ENCODE results near the gene ATP5F1D.

ATP5F1D gene

DNA sequence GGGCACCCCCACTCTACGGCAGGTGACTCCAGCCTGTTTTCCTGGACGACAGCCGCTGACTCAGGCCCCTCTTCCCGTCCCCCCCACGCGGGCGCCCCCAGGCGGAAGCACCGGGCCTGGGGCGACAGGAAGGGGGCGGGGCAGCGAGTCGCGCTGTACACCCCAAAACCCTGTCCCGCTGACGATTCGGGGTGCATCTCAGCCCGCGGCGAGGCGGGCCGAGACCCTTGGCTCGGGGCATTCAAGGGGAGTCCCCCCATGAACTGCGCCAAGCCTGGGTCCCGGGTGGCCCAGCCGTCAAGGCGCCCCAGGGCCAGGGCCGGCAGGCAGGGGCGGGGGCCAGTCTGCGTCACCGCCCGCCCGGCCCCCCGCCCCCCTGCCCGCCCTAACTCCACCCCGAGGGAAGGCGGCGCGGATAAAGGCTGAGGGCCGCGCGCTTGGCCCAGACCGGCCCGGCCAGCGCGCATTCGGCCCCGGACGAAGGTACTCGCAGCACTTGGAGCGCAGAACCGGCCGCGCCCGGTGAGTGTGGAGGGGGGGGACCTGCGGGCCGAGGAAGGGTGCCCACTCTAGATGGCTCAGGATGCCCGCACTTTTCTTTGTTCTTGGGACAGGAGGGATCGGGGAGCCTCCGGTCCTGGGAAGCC, 6.7 kb downstream of the ATP5F1D start, which contains the start of gene MIDN:
Gene MIDN (plus strand): TSS at position 445 of the 647 bp plus-strand sequence. CDS start 1,714 bp downstream, outside the sequence.
- peak; percentile 94 to 96 (median 95) for DNase-seq

GRCh38 chr19:1248786-1249297, 7.3 kb downstream of the ATP5F1D start:
- peak; percentile 88 to 95 (median 92) for DNase-seq

- DNase-seq, result peak; percentile 97 to 100 (median 98)
Observed at GRCh38 chr19:1249298-1249989, 7.9 kb downstream of the ATP5F1D start.

DNA sequence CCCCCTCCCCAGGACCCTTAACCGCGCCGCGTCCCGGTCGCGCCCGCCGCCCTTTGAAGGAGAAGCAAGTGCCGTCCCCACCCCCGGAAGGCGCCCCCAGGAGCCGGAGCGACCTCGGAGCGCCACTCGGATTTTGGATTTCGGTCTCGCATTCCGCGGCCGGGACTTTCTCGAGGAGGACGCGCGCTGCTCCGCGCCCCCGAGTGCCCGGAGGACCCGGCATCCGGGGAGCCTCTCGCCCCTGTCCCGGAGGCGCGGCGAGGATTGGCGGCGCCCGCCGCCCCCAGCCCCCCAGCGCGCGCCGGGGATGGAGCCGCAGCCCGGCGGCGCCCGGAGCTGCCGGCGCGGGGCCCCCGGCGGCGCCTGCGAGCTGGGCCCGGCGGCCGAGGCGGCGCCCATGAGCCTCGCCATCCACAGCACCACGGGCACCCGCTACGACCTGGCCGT, 8.5 kb downstream of the ATP5F1D start:
- DNase-seq, result no peak

DNA sequence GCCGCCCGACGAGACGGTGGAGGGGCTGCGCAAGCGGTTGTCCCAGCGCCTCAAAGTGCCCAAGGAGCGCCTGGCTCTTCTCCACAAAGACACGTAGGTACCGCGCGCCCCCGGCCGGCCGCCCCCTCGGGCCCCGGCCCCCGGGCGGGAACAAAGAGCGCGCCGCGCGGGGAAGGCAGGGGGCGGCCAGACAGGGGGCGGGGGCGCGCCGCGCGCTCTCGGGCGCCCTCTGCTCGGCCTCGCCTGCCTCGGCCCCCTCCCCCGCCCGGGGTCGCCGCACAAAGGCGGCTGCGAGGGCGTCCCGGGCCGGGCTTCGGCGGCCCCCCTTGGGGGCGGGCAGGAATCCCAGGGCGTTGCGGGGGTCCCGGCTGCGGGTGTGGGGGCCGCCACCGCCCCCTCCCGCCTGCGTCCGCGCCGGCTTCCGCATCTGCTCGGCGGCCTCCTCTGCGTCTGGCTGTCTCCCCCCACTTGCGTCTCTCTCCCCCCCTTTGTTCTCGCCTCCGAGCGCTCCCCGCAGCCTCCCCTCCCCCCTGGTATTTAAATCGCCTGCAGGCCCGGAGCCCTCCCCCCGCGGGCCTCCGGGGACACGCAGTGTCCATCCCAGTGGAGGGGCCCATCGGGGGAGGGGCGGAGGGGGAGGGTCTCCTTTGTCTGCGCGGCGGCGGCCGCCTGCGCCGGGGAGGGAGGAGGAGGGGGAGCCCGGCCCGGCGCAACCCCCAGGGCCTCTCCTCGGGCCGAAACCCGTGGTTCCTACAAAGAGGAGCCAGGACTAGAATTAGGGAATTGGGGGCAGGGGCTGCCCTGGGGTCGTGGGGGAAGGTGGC, 9.1 kb downstream of the ATP5F1D start:
- peak in 3 of 4 experiments; percentile 56 to 74 (median 72) for DNase-seq

DNA sequence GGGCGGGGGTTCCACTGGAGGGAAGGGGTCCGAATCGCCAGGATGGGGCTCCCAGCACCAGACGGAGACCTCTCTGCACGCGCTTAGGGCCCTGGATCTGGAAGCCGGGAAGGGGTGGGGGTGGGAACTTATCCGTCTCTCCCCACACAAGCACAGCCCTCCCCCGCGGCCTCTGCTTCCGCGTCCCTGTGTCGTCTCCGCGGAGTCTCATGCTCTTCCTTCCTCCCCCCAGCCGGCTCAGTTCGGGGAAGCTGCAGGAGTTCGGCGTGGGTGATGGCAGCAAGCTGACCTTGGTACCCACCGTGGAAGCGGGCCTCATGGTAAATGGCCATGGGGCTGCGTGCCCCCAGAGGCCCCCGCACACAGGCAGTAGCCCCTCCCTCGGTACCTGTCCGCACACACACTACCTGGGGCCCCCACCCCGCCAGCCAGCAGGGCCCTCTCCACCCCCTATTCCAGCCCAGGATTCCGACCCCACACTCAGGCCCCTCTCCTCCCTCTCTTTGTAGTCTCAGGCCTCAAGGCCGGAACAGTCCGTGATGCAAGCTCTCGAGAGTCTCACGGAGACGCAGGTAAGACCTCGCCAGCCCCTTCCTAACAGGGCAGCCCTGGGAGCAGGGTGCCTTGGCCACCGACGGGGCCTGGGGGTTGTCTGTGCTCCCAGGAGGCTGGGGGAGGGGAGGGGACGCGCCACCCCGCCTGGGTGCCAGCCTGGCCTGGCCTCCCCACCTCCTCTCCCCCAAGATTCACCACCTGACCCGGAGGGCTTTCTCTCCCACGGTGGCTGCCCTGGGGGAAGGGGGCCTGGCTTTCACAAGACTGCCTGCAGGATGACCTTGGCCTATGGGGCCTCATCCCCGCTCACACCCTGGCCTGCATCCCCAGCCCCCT, 10.0 kb downstream of the ATP5F1D start:
- DNase-seq, result peak; percentile 93 to 97 (median 96)

DNA sequence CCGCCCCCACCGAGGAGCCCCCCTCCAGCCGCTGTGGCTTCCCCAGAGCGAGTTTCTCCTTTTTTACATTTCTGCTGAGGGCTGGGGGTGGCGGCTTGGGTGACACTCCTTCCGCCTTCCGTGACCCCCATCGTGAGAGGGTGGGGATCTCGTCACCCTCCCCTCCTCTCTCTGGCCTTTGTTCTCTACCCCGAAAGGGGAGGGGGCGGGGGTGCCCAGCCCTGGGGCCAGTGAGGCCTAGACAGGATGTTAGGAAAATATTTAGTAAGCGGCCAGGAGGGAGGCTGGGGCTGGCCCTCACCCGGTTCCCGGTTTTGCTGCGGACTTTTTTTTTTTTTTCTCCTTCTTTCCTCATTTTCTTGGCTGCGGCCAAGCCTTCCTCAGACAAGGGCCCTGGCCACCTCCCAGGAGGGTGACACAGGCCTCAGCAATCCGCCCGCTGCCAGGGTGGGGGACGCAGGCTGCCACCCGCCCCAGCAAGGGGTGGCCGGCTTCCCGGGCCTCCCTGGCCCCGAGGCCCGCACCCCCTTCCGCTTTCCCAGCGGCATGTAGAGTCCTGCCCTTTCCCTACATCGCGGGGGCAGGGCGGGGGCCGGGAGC, 10.8 kb downstream of the ATP5F1D start:
- peak; percentile 94 to 97 (median 96) for DNase-seq

DNA sequence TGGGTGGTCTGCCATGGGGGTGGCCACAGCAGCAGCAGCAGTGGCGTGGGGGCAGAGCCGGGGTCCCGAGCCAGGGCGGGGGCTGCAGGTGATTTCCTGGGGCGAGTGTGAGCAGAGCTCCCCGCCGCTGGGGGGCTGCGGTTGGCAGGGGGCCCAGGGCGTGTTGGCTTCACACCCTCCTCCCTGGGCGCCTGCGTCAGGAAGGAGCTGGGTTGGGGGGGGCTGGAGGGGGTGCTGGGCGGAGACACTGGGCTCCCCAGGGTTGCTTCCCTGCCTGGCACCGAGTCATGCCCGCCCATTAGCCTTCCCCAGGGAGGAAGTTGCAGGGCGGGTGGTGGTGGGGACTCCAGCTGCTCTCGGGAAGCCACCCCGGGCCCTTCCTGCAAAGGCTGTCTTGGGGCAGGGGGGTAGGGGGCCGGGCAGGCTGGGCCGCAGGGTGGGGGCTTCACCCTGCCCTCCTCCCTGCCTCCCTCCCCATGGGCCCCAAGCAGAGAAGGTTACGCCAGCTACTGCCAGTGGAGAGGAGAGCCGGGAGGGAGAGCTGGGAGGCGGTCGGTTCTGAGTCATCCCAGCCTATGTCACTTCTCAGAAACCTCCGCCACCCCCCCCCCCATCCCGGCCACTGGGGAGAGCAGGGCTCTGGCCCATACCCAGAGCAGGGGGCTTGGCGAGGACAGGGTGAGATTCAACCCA, 11.4 kb downstream of the ATP5F1D start:
- DNase-seq, result peak; percentile 93 to 97 (median 96)

DNA sequence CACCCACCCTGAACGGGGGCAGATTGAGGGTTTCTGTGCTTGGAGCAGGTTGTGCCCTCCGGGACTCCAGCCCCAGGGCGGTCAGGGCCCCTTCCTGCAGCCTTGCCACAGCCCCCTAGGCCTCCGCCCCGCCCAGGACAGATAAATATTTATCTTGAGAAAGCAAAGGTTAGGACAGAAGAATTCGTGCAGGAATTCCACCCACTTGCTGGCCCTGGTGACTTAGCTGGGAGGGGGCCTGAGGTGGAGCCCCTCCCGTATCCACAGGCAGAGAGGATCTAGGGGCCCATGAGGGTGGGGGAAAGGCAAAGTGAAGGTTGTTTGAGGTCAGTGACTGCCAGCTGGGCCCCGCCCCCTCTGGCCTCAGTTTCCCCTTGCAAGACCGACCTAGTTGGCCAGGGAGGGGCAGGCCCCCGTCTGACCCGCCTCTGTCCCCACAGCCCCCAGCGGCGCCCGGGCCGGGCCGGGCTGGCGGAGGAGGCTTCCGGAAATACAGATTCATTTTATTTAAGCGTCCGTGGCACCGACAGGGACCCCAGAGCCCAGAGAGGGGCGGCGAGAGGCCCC, 12.0 kb downstream of the ATP5F1D start:
- DNase-seq, result peak in 1 of 4 experiments; percentile 23

DNA sequence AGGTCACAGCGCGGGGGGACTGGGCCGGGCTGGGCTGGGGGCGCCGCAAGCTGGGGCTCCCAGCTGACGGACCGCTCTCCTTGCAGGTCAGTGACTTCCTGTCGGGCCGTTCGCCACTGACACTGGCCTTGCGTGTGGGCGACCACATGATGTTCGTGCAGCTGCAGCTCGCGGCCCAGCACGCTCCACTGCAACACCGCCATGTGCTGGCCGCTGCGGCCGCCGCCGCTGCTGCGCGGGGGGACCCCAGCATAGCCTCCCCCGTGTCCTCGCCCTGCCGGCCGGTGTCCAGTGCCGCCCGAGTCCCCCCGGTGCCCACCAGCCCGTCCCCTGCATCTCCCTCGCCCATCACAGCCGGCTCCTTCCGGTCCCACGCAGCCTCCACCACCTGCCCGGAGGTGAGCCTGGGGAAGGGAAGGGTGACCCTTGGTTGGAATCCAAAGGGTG, 12.6 kb downstream of the ATP5F1D start:
- DNase-seq, result peak in 1 of 4 experiments; percentile 49

DNA sequence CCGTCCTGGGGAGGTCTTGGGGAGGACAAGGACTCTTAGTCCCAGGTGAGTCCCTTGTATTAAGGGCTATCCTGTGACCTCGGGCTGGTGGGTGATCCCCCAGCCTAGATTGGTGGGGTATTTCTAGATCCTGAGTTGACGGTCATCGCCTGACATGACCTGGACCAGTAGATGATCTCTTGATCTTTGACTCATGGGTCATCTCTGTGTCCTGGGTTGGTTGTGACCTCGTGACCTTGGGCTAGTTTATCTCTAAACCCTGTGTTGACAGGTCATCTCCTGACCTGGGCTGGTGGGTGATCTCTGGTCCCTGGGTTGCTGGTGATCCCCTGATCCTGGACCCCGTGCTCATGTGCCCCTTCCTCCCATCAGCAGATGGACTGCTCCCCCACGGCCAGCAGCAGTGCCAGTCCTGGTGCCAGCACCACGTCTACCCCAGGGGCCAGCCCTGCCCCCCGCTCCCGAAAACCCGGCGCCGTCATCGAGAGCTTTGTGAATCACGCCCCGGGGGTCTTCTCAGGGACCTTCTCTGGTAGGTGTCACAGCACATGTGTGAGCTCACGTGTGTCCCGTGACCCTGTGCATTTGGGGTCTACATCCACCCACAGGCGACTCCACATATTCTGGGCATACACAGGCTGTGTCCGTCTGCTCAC, 13.1 kb downstream of the ATP5F1D start:
- no peak for DNase-seq

DNA sequence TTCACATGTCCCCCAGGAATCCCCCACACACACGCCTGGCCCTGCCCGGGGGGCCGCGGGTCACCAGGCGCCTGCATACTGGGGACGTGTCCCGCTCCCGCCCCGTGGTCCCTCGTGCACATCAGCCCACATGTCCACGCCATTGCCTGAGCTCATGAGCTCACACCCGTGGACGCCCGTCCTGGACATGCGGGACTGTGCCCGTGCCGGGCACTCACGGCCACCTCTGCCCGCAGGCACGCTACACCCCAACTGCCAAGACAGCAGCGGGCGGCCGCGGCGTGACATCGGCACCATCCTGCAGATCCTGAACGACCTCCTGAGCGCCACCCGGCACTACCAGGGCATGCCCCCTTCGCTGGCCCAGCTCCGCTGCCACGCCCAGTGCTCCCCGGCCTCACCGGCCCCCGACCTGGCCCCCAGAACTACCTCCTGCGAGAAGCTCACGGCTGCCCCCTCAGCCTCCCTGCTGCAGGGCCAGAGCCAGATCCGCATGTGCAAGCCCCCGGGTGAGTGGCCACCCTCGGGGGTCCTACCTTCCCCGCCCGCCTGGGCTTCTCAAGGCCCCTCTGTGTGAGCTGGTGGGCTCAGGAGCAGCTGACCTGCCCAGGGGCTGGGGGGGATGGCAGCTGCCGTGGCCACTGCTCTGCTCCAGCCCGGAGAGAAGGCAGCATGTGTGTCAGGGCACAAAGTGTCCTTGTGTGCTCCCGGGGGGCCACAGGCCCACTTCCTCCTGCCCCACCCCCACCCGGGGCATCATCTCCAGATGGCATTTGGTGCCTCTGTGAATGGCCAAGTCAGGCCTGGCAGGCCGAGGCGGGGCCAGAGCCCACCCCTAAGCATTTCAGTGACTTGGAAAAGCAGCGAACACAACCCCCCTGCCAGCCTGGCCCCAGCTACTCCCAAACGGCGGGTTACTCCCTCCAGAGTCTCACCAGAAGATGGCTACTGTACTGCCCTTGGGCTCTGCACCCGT, 13.9 kb downstream of the ATP5F1D start:
- no peak for DNase-seq

GRCh38 chr19:1256646-1257474, 15.3 kb downstream of the ATP5F1D start:
- no peak for DNase-seq

DNA sequence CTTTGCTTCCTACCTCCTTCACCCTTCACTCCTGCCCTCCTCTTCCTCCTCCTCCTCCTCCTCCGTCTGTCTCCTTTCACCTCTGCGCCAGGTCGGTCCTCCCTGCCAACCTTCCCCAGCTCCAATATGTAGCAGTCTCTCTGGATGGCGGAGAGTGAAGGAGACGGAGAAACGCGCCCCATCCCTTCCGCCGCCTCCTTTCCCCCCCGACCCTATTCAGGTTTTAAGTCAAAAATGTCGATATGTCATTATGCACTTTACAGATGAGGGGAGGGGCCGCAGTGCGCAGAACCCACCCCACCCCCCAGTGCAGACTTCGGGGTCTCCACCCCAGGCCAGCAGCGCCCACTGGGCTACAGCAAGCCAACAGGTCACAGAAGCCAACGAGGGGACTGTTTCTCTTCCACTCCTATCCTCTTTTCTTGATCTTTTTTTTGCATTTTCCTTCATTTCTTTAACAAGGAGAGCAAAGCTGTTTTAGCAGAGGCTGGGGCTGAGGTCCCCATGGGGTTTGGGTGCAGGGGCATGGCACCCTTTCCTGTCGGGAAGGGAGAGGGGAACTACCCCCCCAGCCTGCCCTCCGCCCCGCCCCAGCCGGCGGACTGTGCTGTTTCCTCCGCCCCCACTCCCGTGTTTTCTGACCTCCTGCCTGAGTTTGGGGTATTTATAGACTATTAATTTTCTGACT, 16.1 kb downstream of the ATP5F1D start:
- DNase-seq, result peak in 3 of 4 experiments; percentile 31 to 64 (median 51)

GRCh38 chr19:1258163-1258492, 16.6 kb downstream of the ATP5F1D start:
- DNase-seq, result peak in 1 of 4 experiments; percentile 15

GRCh38 chr19:1258707-1259205, 17.2 kb downstream of the ATP5F1D start:
- peak in 1 of 4 experiments; percentile 35 for DNase-seq

All from suppressor macrophage (primary cell).